ENCODE results near the gene GOLGA8R.
"Not testable (repeated sequence)": the region's sequence is repeated elsewhere in the genome, so short reads cannot be mapped to it uniquely, and the experiment has no call there.

- TF ChIP-seq CTCF (conservative IDR thresholded peaks at IDR 0.05); ZFX (IDR thresholded peaks at IDR 0.05): not testable (repeated sequence)
Measured at GRCh38 chr15:30367246-30367645, 46.8 kb downstream of the GOLGA8R start.
